Dermis blood vessel endothelial cell (primary cell): ENCODE data around the gene BCAS3. TPM values are rescaled to one million over a fixed set of nuclear protein-coding genes. Genes with fewer than 3 reads are reported as not detected.
A peak's percentile ranks its signal among the peaks of the same experiment; 100 is the strongest.
"Not testable (repeated sequence)": the region's sequence is repeated elsewhere in the genome, so short reads cannot be mapped to it uniquely, and the experiment has no call there.

ENCODE experiments used
- DNase-seq: peaks from one replicate; pipeline ENCODE4 v3.0.0; 2010
- total RNA-seq: library from RNA; depleted of rRNA; stranded (reverse); fragments of >200 nt; gene quantifications from 2 replicates; pipeline ENCODE4 v1.2.3, GENCODE V29; 2014

BCAS3 gene
- total RNA-seq, 1 donor from 2014 or later: 27.4 TPM

GRCh38 chr17:61134551-61135235 lies 457.0 kb downstream of the BCAS3 start:
- DNase-seq: no peak

- no peak for DNase-seq
Observed at GRCh38 chr17:61135782-61136181, 458.1 kb downstream of the BCAS3 start.

- DNase-seq: no peak
Observed at GRCh38 chr17:61136296-61136695, 458.6 kb downstream of the BCAS3 start.

- DNase-seq: no peak
Observed at GRCh38 chr17:61139219-61139618, 461.6 kb downstream of the BCAS3 start.

- no peak for DNase-seq
Observed at GRCh38 chr17:61140081-61140786, 462.6 kb downstream of the BCAS3 start.

- DNase-seq: no peak
Observed at GRCh38 chr17:61143026-61143425, 465.4 kb downstream of the BCAS3 start.

GRCh38 chr17:61144137-61144536 lies 466.5 kb downstream of the BCAS3 start:
- no peak for DNase-seq

GRCh38 chr17:61144617-61145564 lies 467.2 kb downstream of the BCAS3 start:
- peak; percentile 2 for DNase-seq

- not testable (repeated sequence) for DNase-seq
Observed at GRCh38 chr17:61146833-61147232, 469.2 kb downstream of the BCAS3 start.

- DNase-seq: no peak
Observed at GRCh38 chr17:61149106-61149825, 471.6 kb downstream of the BCAS3 start.

- no peak for DNase-seq
Observed at GRCh38 chr17:61149862-61150362, 472.3 kb downstream of the BCAS3 start.

- DNase-seq: no peak
Observed at GRCh38 chr17:61150686-61151299, 473.1 kb downstream of the BCAS3 start.

GRCh38 chr17:61152898-61153297 lies 475.2 kb downstream of the BCAS3 start:
- no peak for DNase-seq

GRCh38 chr17:61155590-61156237 lies 478.1 kb downstream of the BCAS3 start:
- DNase-seq: no peak

- DNase-seq: peak; percentile 21
Observed at GRCh38 chr17:61157246-61157886, 479.7 kb downstream of the BCAS3 start.

GRCh38 chr17:61158376-61158775 lies 480.7 kb downstream of the BCAS3 start:
- DNase-seq: no peak

GRCh38 chr17:61159221-61159814 lies 481.7 kb downstream of the BCAS3 start:
- no peak for DNase-seq

- no peak for DNase-seq
Observed at GRCh38 chr17:61160204-61160603, 482.6 kb downstream of the BCAS3 start.

GRCh38 chr17:61160789-61161445 lies 483.3 kb downstream of the BCAS3 start:
- no peak for DNase-seq
